HepG2 (cell line): ENCODE measurements around the gene PJA1. TPM values are rescaled to one million over a fixed set of nuclear protein-coding genes. Genes with fewer than 3 reads are reported as not detected.

Experiments
- ATAC-seq: fragments of 200-7000 bp; cut with Tn5 transposase; 3 replicates; pipeline ENCODE4 v1.9.1; 2020; ENCODE audit warnings: mild to moderate bottlenecking, moderate library complexity
- BruUV-seq: library from RNA; stranded (reverse); fragments of 400-500 nt; replicated peaks from 2 replicates; lab custom pipeline; 2021; lab: Mats Ljungman, UMichigan
- CTCF ChIA-PET: fragments of 300-600 bp; formaldehyde crosslinking; extraction: SDS; loops from one replicate; lab custom pipeline; 2021; ENCODE audit warnings: low total read pairs, inconsistent platforms, low intra/inter-chr PET ratio; lab: Yijun Ruan, JAX
- POLR2A ChIA-PET: fragments of 350-600 bp; sonication (Branson Sonifier 250); formaldehyde crosslinking; loops from one replicate; lab custom pipeline; 2020; ENCODE audit warnings: antibody characterized with exemption, inconsistent platforms; lab: Yijun Ruan, JAX
- DNase-seq: peaks from one replicate; pipeline ENCODE4 v3.0.0-alpha.2; 2015; ENCODE audit warnings: low spot score
- FAIRE-seq: peaks from 3 replicates; lab custom pipeline; 2011; peaks lifted over from hg19 to GRCh38; lab: Jason Lieb, UNC
- H2AFZ ChIP-seq: one replicate; pipeline ENCODE4 v1.6.1; 2011; ENCODE audit warnings: low read length, inconsistent platforms
- H3K27ac ChIP-seq: fragments of 300-600 bp; 3 replicates; pipeline ENCODE4 v1.8.0; 2011; ENCODE audit warnings: mixed run types, mild to moderate bottlenecking, mixed read lengths, low read length, inconsistent platforms; ENCODE audit not compliant: insufficient read depth; ENCODE audit errors: extremely low read length
- H3K27me3 ChIP-seq, 2 experiments: fragments of 200-600 bp in 1 of 2; 2 replicates in 1 of 2; 3 replicates in 1 of 2; pipeline versions ENCODE4 v1.6.0 to v1.8.0; 2011; ENCODE audit warnings: low read length in 2 of 2, mild to moderate bottlenecking in 2 of 2, moderate library complexity in 2 of 2, inconsistent platforms in 1 of 2; ENCODE audit not compliant: insufficient read depth in 2 of 2, control insufficient read depth in 1 of 2
- H3K36me3 ChIP-seq, 2 experiments: fragments of 200-600 bp in 1 of 2; replicated peaks in 1 of 2; 2 replicates in 1 of 2; 3 replicates in 1 of 2; pipeline versions ENCODE4 v1.5.1 to v1.8.0; 2011; ENCODE audit warnings: low read length in 2 of 2, inconsistent platforms in 1 of 2; ENCODE audit not compliant: insufficient read depth in 2 of 2, control insufficient read depth in 1 of 2
- H3K4me1 ChIP-seq: 2 replicates; pipeline ENCODE4 v1.5.1; 2012; ENCODE audit warnings: low read length, inconsistent platforms; ENCODE audit not compliant: insufficient read depth
- H3K4me2 ChIP-seq: 2 replicates; pipeline ENCODE4 v1.6.0; 2011; ENCODE audit warnings: low read depth, low read length, inconsistent platforms
- H3K4me3 ChIP-seq, 3 experiments: fragments of 200-600 bp in 1 of 3; sonication (generic), shearing (Covaris generic) in 1 of 3; replicated peaks in 1 of 3; 2 replicates each; pipeline ENCODE4 v1.5.1; 2011 to 2016; ENCODE audit warnings: low read length in 3 of 3, inconsistent platforms in 2 of 3, low read depth in 2 of 3, mild to moderate bottlenecking in 2 of 3, control low read depth in 1 of 3, mixed read lengths in 1 of 3; ENCODE audit not compliant: insufficient read depth in 1 of 3
- H3K79me2 ChIP-seq: one replicate; pipeline ENCODE4 v1.6.1; 2011; ENCODE audit warnings: low read length, inconsistent platforms; ENCODE audit not compliant: insufficient read depth
- H3K9ac ChIP-seq: 2 replicates; pipeline ENCODE4 v1.6.0; 2011; ENCODE audit warnings: mild to moderate bottlenecking, low read depth, low read length, inconsistent platforms; ENCODE audit not compliant: insufficient read depth
- H3K9me3 ChIP-seq: 2 replicates; pipeline ENCODE4 v1.5.1; 2012; ENCODE audit warnings: mild to moderate bottlenecking, low read length
- H4K20me1 ChIP-seq: 2 replicates; pipeline ENCODE4 v1.6.0; 2011; ENCODE audit warnings: inconsistent platforms, mild to moderate bottlenecking, low read length, moderate library complexity; ENCODE audit not compliant: insufficient read depth
- AGO1 ChIP-seq: fragments of 200-400 bp; formaldehyde crosslinking; IDR thresholded peaks from 2 replicates; pipeline ENCODE4 v1.6.1; 2017; ENCODE audit warnings: mild to moderate bottlenecking, low read depth, low read length, moderate library complexity; ENCODE audit not compliant: poor library complexity, severe bottlenecking
- ATF7 ChIP-seq, 2 experiments: fragments of 450-650 bp in 1 of 2; sonication (generic) in 1 of 2; formaldehyde crosslinking in 1 of 2; IDR thresholded peaks; 2 replicates each; pipeline versions ENCODE4 v1.4.0 to v1.6.1; 2016 to 2020; ENCODE audit warnings: antibody characterized with exemption in 1 of 2, mild to moderate bottlenecking in 1 of 2, missing genetic modification reagents in 1 of 2
- KLF12 ChIP-seq: sonication (generic); formaldehyde crosslinking; IDR thresholded peaks from 2 replicates; pipeline ENCODE4 v1.4.0; 2020; ENCODE audit warnings: missing genetic modification reagents, borderline replicate concordance
- MBNL3 ChIP-seq: fragments of 250-450 bp; sonication (Bioruptor Pico); conservative IDR thresholded peaks from 2 replicates; pipeline ENCODE4 v1.8.0; 2022; ENCODE audit warnings: mild to moderate bottlenecking, inconsistent platforms
- MED8 ChIP-seq: sonication (generic); formaldehyde crosslinking; IDR thresholded peaks from 2 replicates; pipeline ENCODE4 v1.8.1; 2023; ENCODE audit warnings: mild to moderate bottlenecking, missing genetic modification reagents; ENCODE audit not compliant: insufficient replicate concordance
- RBM22 ChIP-seq: fragments of 200-400 bp; formaldehyde crosslinking; optimal IDR thresholded peaks from 2 replicates; pipeline ENCODE3; 2017; ENCODE audit warnings: mild to moderate bottlenecking, low read length, moderate library complexity
- SCMH1 ChIP-seq: sonication (generic); formaldehyde crosslinking; IDR thresholded peaks from 2 replicates; pipeline ENCODE4 v1.9.0; 2021; ENCODE audit warnings: missing genetic modification reagents, mild to moderate bottlenecking, borderline replicate concordance
- SRSF4 ChIP-seq: fragments of 200-400 bp; formaldehyde crosslinking; IDR thresholded peaks from one replicate; pipeline ENCODE4 v1.6.1; 2018; ENCODE audit warnings: mild to moderate bottlenecking, low read depth, low read length, moderate library complexity; ENCODE audit not compliant: poor library complexity, severe bottlenecking
- ZBTB7B ChIP-seq: sonication (generic); formaldehyde crosslinking; IDR thresholded peaks from 2 replicates; pipeline ENCODE4 v1.4.0; 2020; ENCODE audit warnings: missing genetic modification reagents
- ZNF253 ChIP-seq: sonication (generic); formaldehyde crosslinking; IDR thresholded peaks from 2 replicates; pipeline ENCODE4 v1.8.0; 2022; ENCODE audit warnings: mild to moderate bottlenecking, missing genetic modification reagents, borderline replicate concordance
- ZNF335 ChIP-seq: sonication (generic); formaldehyde crosslinking; IDR thresholded peaks from 2 replicates; pipeline ENCODE4 v1.4.0; 2020; ENCODE audit warnings: missing genetic modification reagents
- ZNF431 ChIP-seq: sonication (generic); formaldehyde crosslinking; IDR thresholded peaks from 2 replicates; pipeline ENCODE4 v1.9.0; 2022; ENCODE audit warnings: missing genetic modification reagents, low read depth, mild to moderate bottlenecking, borderline replicate concordance
- ZNF761 ChIP-seq: sonication (generic); formaldehyde crosslinking; conservative IDR thresholded peaks from 2 replicates; pipeline ENCODE4 v1.4.0; 2020; ENCODE audit warnings: mild to moderate bottlenecking, missing genetic modification reagents
- ZNF768 ChIP-seq: sonication (generic); formaldehyde crosslinking; IDR thresholded peaks from 2 replicates; pipeline ENCODE4 v1.4.0; 2020; ENCODE audit warnings: missing genetic modification reagents
- WGBS: methylation state at CpG from one replicate; pipeline ENCODE4 v1.1.6; 2017; ENCODE audit warnings: low lambda C conversion rate; 5-methylcytosine and 5-hydroxymethylcytosine counted together
- in situ Hi-C: cut with HindIII; loops from 2 replicates; pipeline ENCODE4 v1.10.0; 2017; ENCODE audit warnings: low pct_unique_long_range_greater_than_20kb; ENCODE audit not compliant: extremely low pct_ligation_motif_present
- intact Hi-C: fragments of 100-400 bp; cut with micrococcal nuclease; formaldehyde crosslinking; loops from one replicate; pipeline ENCODE4 v1.10.0; 2022; ENCODE audit not compliant: unreplicated experiment
- polyA plus RNA-seq, 8 experiments: library from polyadenylated mRNA; depleted of rRNA in 3 of 8; stranded (reverse) in 7 of 8; unstranded in 1 of 8; fragments of >200 nt; fragmentation: Illumina TruSeq in 4 of 8; extraction: Trizol in 4 of 8; gene quantifications; 2 replicates each; pipeline versions ENCODE4 v1.2.1 to v1.2.3, GENCODE V29; 2011 to 2016; ENCODE audit warnings: low read depth in 4 of 8, missing spikeins in 1 of 8, mixed read lengths in 1 of 8; ENCODE audit not compliant: insufficient read depth in 1 of 8
- total RNA-seq, 5 experiments: library from RNA; depleted of rRNA; stranded (reverse); fragments of >200 nt; fragmentation: Illumina TruSeq; extraction: Trizol; gene quantifications; 2 replicates each; pipeline ENCODE4 v1.2.3, GENCODE V29; 2016; ENCODE audit warnings: low read depth in 1 of 5
- TF ChIP-seq, protein P1 (sequence below): sonication (generic); formaldehyde crosslinking; IDR thresholded peaks from 2 replicates; pipeline ENCODE4 v1.4.0; 2020; ENCODE audit warnings: missing genetic modification reagents
- TF ChIP-seq, protein P2 (sequence below): sonication (generic); formaldehyde crosslinking; IDR thresholded peaks from 2 replicates; pipeline ENCODE4 v1.5.0; 2020; ENCODE audit warnings: missing genetic modification reagents
- TF ChIP-seq, protein P3 (sequence below): sonication (generic); formaldehyde crosslinking; IDR thresholded peaks from 2 replicates; pipeline ENCODE4 v1.8.0; 2022; ENCODE audit warnings: mild to moderate bottlenecking, missing genetic modification reagents, moderate library complexity

PJA1 gene
- total and polyA plus RNA-seq, 2 of the 13 experiments (the other 11 are each of a cell fraction or from before 2014, with no cell fraction given): 3.6 to 9.6 TPM

GRCh38 chrX:69176053-69176452 is 10.8 kb upstream of the PJA1 start (continued):
- TF ChIP-seq KLF12 (CRISPR knock-in tag) (no peak), SRSF4 (no peak), ZNF768 (CRISPR knock-in tag) (no peak), ZNF253 (CRISPR knock-in tag) (no peak), ATF7 (IDR thresholded peaks at IDR 0.05) (no peak), ATF7 (CRISPR knock-in tag; IDR thresholded peaks at IDR 0.05) (no peak), RBM22 (no peak), ZNF431 (CRISPR knock-in tag) (no peak), SCMH1 (CRISPR knock-in tag) (no peak), ZNF335 (no peak), ZNF761 (CRISPR knock-in tag) (no peak)
- TF ChIP-seq, protein P1, sequence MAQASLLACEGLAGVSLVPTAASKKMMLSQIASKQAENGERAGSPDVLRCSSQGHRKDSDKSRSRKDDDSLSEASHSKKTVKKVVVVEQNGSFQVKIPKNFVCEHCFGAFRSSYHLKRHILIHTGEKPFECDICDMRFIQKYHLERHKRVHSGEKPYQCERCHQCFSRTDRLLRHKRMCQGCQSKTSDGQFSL: no peak
- TF ChIP-seq, protein P2, sequence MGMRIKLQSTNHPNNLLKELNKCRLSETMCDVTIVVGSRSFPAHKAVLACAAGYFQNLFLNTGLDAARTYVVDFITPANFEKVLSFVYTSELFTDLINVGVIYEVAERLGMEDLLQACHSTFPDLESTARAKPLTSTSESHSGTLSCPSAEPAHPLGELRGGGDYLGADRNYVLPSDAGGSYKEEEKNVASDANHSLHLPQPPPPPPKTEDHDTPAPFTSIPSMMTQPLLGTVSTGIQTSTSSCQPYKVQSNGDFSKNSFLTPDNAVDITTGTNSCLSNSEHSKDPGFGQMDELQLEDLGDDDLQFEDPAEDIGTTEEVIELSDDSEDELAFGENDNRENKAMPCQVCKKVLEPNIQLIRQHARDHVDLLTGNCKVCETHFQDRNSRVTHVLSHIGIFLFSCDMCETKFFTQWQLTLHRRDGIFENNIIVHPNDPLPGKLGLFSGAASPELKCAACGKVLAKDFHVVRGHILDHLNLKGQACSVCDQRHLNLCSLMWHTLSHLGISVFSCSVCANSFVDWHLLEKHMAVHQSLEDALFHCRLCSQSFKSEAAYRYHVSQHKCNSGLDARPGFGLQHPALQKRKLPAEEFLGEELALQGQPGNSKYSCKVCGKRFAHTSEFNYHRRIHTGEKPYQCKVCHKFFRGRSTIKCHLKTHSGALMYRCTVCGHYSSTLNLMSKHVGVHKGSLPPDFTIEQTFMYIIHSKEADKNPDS (CRISPR knock-in tag): no peak
- TF ChIP-seq, all 625 proteins: peak for 0

DNA sequence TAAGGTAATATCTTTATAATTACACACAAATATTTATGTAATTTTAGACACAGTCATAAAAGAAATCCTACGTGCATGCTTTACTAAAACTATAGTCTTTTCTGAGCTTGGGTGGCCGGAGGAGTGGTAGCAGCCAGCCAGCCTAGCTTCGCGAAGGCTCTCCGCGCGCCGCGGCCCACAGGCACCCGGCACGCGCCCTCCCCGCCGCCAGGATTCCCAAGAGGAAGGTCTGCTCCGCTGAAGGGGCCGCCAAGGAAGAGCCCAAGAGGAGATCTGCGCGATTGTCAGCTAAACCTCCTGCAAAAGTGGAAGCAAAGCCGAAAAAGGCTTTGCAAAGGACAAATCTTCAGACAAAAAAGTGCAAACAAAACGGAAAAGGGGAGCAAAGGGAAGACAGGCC is 8.7 kb upstream of the PJA1 start:
- in situ Hi-C loops: no loop called here
- no peak overlapping the region for H3K4me2 ChIP-seq

More for the DNA sequence above, 8.7 kb upstream of the PJA1 start:
- no peak overlapping the region for H3K27ac ChIP-seq
- no peak for TF ChIP-seq ZBTB7B (CRISPR knock-in tag)
- TF ChIP-seq, protein P3, sequence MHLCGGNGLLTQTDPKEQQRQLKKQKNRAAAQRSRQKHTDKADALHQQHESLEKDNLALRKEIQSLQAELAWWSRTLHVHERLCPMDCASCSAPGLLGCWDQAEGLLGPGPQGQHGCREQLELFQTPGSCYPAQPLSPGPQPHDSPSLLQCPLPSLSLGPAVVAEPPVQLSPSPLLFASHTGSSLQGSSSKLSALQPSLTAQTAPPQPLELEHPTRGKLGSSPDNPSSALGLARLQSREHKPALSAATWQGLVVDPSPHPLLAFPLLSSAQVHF (CRISPR knock-in tag): no peak
- no peak for TF ChIP-seq MBNL3 (CRISPR knock-in tag)
- TF ChIP-seq MED8 (CRISPR knock-in tag): no peak
- TF ChIP-seq AGO1: no peak
- TF ChIP-seq, all 625 proteins: peak for 0
- no peak for ATAC-seq
- no peak for DNase-seq
- H3K36me3 ChIP-seq: no peaks in the 10 kb centered on the region
- H3K27me3 ChIP-seq: no peaks in the 10 kb centered on the region
- no peaks in the 10 kb centered on the region for H3K79me2 ChIP-seq
- intact Hi-C loops: no loop called here
- no peaks in the 10 kb centered on the region for H3K9me3 ChIP-seq
- H3K4me3 ChIP-seq: no peak overlapping the region
- POLR2A ChIA-PET: no interaction called here
- 70% methylated on average over 20 of the region's 20 CpGs for WGBS
- no peak overlapping the region for H3K9ac ChIP-seq
- H4K20me1 ChIP-seq: no peaks in the 10 kb centered on the region
- H3K4me1 ChIP-seq: no peaks in the 10 kb centered on the region
- FAIRE-seq: no peak
- CTCF ChIA-PET: no interaction called here
- H2AFZ ChIP-seq: no peak overlapping the region
- no TSS peak for BruUV-seq
